Osteoblast (primary cell): ENCODE measurements around the gene KPNA1. TPM values are rescaled to one million over a fixed set of nuclear protein-coding genes. Genes with fewer than 3 reads are reported as not detected.

ENCODE experiments used
- DNase-seq: peaks from one replicate; pipeline ENCODE4 v3.0.0; 2011; ENCODE audit warnings: low spot score, mixed read lengths; ENCODE audit not compliant: insufficient read length; ENCODE audit errors: missing footprints
- H2AFZ ChIP-seq: 2 replicates; pipeline ENCODE4 v1.6.0; 2011; ENCODE audit warnings: mild to moderate bottlenecking, low read length
- H3K27ac ChIP-seq: 2 replicates; pipeline ENCODE4 v1.5.1; 2011; ENCODE audit warnings: mild to moderate bottlenecking, low read depth, low read length, moderate library complexity
- H3K27me3 ChIP-seq: 2 replicates; pipeline ENCODE4 v1.6.0; 2012; ENCODE audit warnings: mild to moderate bottlenecking, control low read depth, inconsistent platforms, low read length, moderate library complexity; ENCODE audit not compliant: insufficient read depth
- H3K36me3 ChIP-seq: 2 replicates; pipeline ENCODE4 v1.5.1; 2011; ENCODE audit warnings: mild to moderate bottlenecking, low read length, control low read depth, moderate library complexity; ENCODE audit not compliant: insufficient read depth
- H3K4me1 ChIP-seq: 2 replicates; pipeline ENCODE4 v1.5.1; 2011; ENCODE audit warnings: mild to moderate bottlenecking, low read length, control low read depth, moderate library complexity; ENCODE audit not compliant: insufficient read depth
- H3K4me2 ChIP-seq: 2 replicates; pipeline ENCODE4 v1.6.0; 2011; ENCODE audit warnings: mild to moderate bottlenecking, low read length; ENCODE audit not compliant: insufficient read depth
- H3K4me3 ChIP-seq: fragments of 200-600 bp; sonication (generic); 3 replicates; pipeline ENCODE4 v1.5.1; 2012; ENCODE audit warnings: mild to moderate bottlenecking, low read length, inconsistent platforms; ENCODE audit not compliant: insufficient read depth
- H3K79me2 ChIP-seq: 2 replicates; pipeline ENCODE4 v1.6.0; 2012; ENCODE audit warnings: mild to moderate bottlenecking, low read length, control low read depth, inconsistent platforms; ENCODE audit not compliant: insufficient read depth
- H3K9me3 ChIP-seq: 2 replicates; pipeline ENCODE4 v1.5.1; 2011; ENCODE audit warnings: low read depth, low read length, control low read depth
- H4K20me1 ChIP-seq: 2 replicates; pipeline ENCODE4 v1.6.0; 2012; ENCODE audit warnings: mild to moderate bottlenecking, low read length, control low read depth; ENCODE audit not compliant: insufficient read depth
- total RNA-seq: library from RNA; depleted of rRNA; stranded (reverse); fragments of >200 nt; gene quantifications from 2 replicates; pipeline ENCODE4 v1.2.3, GENCODE V29; 2012
- TF ChIP-seq, protein P1 (sequence below): IDR thresholded peaks from 2 replicates; pipeline ENCODE4 v1.5.1; 2011; ENCODE audit warnings: mild to moderate bottlenecking, low read depth, low read length, moderate library complexity; ENCODE audit errors: extremely low read depth

KPNA1 gene
- total RNA-seq, 1 donor: 48.1 TPM

DNA sequence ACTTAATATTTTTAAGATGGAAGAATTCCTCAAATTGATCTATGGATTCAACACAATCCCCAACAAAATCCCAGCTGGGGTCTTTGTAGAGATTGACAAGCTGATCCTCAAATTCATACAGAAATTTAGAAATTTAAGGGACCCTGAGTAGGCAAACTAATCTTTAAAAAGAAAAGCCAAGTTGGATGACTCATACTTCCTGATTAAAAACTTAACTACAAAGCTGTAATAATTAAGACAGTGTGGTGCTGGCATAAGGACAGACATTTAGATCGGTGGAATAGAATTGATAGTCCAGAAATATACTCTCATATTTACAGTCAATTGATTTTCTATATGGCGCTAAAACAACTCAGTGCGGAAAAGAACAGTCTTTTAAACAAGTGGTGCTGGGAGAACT lies 119.2 kb downstream of the KPNA1 start:
- no peak overlapping the region for H3K27ac ChIP-seq
- H4K20me1 ChIP-seq: no peaks in the 10 kb centered on the region
- H3K4me1 ChIP-seq: peaks cover 3% of the 10 kb centered on the region
- H3K36me3 ChIP-seq: no peaks in the 10 kb centered on the region
- no peak overlapping the region for H3K4me2 ChIP-seq
- no peaks in the 10 kb centered on the region for H3K9me3 ChIP-seq
- TF ChIP-seq, protein P1, sequence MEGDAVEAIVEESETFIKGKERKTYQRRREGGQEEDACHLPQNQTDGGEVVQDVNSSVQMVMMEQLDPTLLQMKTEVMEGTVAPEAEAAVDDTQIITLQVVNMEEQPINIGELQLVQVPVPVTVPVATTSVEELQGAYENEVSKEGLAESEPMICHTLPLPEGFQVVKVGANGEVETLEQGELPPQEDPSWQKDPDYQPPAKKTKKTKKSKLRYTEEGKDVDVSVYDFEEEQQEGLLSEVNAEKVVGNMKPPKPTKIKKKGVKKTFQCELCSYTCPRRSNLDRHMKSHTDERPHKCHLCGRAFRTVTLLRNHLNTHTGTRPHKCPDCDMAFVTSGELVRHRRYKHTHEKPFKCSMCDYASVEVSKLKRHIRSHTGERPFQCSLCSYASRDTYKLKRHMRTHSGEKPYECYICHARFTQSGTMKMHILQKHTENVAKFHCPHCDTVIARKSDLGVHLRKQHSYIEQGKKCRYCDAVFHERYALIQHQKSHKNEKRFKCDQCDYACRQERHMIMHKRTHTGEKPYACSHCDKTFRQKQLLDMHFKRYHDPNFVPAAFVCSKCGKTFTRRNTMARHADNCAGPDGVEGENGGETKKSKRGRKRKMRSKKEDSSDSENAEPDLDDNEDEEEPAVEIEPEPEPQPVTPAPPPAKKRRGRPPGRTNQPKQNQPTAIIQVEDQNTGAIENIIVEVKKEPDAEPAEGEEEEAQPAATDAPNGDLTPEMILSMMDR: no peak
- H3K79me2 ChIP-seq: no peaks in the 10 kb centered on the region
- no peak overlapping the region for H2AFZ ChIP-seq
- H3K4me3 ChIP-seq: no peak overlapping the region
- H3K27me3 ChIP-seq: no peaks in the 10 kb centered on the region
- no peak for DNase-seq

DNA sequence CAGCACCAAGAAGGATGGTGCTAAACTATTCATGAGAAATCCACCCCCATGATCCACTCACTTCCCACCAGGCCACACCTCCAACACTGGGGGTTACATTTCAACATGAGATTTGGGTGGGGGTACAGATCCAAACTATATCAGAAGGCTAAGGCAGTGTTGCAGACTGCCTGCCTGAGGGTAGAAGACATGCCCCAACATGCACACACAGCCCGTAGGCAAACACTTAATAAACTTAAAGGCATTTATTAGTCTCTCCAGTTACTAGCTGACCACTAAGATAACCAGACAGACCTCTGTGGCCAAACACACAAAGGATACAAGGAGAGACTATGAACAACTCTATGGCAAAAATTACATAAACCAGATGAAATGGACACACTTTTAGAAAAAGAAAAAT lies 120.6 kb downstream of the KPNA1 start:
- Histone ChIP-seq H3K27ac (no peak overlapping the region), H3K4me2 (no peak overlapping the region), H3K4me3 (no peak overlapping the region), H3K27me3 (no peaks in the 10 kb centered on the region), H3K36me3 (no peaks in the 10 kb centered on the region), H2AFZ (peak overlapping the region; percentile 37), H3K9me3 (no peaks in the 10 kb centered on the region), H3K79me2 (no peaks in the 10 kb centered on the region), H4K20me1 (no peaks in the 10 kb centered on the region), H3K4me1 (peaks cover 3% of the 10 kb centered on the region)
- DNase-seq: no peak
- TF ChIP-seq, protein P1: no peak

DNA sequence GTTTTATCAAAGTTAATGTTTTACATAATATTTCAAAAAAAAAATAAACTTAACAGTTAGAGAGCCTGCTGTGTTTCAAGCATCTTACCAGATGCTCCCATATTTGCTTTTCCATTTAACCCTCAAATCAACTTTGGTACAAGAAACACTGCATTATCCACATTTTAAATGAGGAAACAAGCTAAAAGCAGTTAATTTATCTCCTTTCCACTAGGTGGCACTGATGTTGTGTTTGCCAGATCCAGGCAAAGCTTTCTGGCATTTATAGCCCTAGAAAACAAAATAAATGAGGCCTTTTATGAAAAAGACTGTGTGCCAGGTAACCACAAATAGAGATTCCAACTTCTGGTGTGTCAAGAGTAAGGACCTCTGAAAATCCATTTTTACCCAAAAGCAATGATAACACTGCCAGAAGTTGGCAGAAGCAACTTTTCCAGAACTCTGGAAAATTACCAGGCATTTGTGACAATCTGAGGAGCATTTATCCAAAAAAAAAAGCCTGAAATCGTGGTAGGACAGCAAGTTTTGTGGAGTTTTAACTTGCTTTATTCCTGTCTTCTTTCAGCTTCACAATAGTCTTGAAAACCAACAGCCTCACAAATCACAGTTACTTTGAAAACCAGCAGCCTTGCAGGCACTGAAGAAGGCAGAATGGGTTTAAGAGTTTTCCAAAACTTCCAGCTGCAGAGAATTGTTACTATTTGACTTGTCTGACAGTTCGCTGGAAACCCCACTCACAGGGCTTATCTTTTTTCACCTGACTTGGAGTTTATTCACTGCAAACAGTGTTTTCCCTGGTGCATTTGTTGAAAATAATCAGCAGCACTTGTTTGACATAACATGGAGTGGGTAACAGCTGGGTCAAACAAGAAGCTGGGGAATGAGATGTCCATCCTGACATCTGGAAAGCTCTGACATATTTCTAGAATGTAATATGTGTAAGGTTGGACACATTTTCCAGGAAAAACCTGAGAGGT lies 121.6 kb downstream of the KPNA1 start:
- TF ChIP-seq, protein P1: peak; percentile 78
- Histone ChIP-seq H3K79me2 (no peaks in the 10 kb centered on the region), H3K36me3 (no peaks in the 10 kb centered on the region), H3K9me3 (no peaks in the 10 kb centered on the region), H3K4me1 (peaks cover 3% of the 10 kb centered on the region), H4K20me1 (no peaks in the 10 kb centered on the region), H3K27me3 (no peaks in the 10 kb centered on the region), H3K4me3 (no peak overlapping the region), H2AFZ (no peak overlapping the region), H3K4me2 (no peak overlapping the region), H3K27ac (no peak overlapping the region)
- DNase-seq: peak; percentile 60

DNA sequence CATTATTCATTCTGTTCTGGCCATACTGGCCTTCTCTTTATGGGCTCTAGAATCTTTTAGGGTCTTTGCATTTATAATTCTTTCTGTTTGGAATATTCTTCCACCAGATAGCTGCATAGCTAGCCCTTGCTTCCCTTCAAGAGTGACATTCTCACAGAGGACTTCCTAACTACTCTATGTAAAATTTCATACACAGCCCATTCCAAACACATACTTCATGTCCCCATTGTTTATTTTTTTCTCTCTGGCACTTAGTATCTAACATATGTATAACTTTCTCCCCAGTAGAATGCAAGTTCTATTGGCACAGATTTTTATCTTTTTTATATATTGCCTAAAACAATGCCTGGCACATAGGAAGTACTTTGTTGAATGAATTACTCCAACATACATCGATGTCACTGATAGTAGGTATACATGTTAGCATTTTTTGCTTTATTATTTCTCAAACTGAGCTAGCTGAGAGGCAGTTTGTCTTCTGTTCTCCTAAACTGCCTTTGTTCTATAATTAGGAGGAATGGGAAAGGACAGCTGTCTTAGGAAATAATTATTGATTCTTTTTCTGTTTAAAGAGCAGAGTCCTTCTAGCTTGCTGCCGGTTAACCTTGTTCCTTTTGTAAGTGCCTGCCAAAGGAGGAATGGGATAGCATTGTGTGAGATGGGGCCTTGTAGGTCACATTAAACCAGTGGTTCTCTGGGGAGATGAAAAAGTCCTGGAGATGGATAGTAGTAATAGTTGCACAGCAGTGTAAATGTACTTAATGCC lies 122.9 kb downstream of the KPNA1 start:
- DNase-seq: no peak
- TF ChIP-seq, protein P1: no peak
- no peak overlapping the region for H3K4me2 ChIP-seq

More for the DNA sequence above, 122.9 kb downstream of the KPNA1 start:
- Histone ChIP-seq H3K4me1 (peaks cover 3% of the 10 kb centered on the region), H3K36me3 (no peaks in the 10 kb centered on the region), H3K79me2 (no peaks in the 10 kb centered on the region), H3K4me3 (no peak overlapping the region), H2AFZ (no peak overlapping the region), H4K20me1 (no peaks in the 10 kb centered on the region), H3K27me3 (no peaks in the 10 kb centered on the region), H3K9me3 (no peaks in the 10 kb centered on the region), H3K27ac (no peak overlapping the region)
